Caco-2 (cell line): Measurements from ENCODE around the gene LYPD4. TPM values are rescaled to one million over a fixed set of nuclear protein-coding genes. Genes with fewer than 3 reads are reported as not detected.
"Not testable (repeated sequence)": the region's sequence is repeated elsewhere in the genome, so short reads cannot be mapped to it uniquely, and the experiment has no call there.

Experiments used
- BruUV-seq: library from RNA; stranded (reverse); fragments of 400-500 nt; replicated peaks from 2 replicates; lab custom pipeline; 2021; lab: Mats Ljungman, UMichigan
- CTCF ChIA-PET: fragments of 300-600 bp; sonication (Branson Sonifier 250); formaldehyde crosslinking; loops from one replicate; lab custom pipeline; 2022; ENCODE audit warnings: antibody characterized with exemption; lab: Charles Lee
- POLR2A ChIA-PET: fragments of 300-600 bp; sonication (Branson Sonifier 250); formaldehyde crosslinking; loops from one replicate; lab custom pipeline; 2022; ENCODE audit warnings: antibody characterized with exemption; lab: Charles Lee
- DNase-seq, 2 experiments: peaks; one replicate each; pipeline versions ENCODE4 v3.0.0 to v3.0.0-alpha.2; 2020 to 2022
- H3K27me3 ChIP-seq: replicated peaks from 2 replicates; pipeline ENCODE4 v1.6.0; 2011; ENCODE audit warnings: low read length; ENCODE audit not compliant: control insufficient read depth, insufficient read depth
- H3K36me3 ChIP-seq: 2 replicates; pipeline ENCODE4 v1.5.1; 2011; ENCODE audit warnings: low read length; ENCODE audit not compliant: control insufficient read depth, insufficient read depth
- H3K4me1 ChIP-seq: fragments of 250-450 bp; sonication (Bioruptor Pico); 2 replicates; pipeline ENCODE4 v1.5.1; 2020; ENCODE audit warnings: mild to moderate bottlenecking
- H3K4me3 ChIP-seq: 2 replicates; pipeline ENCODE4 v1.5.1; 2011; ENCODE audit warnings: low read depth, mild to moderate bottlenecking, control low read depth, low read length
- H3K9me3 ChIP-seq: fragments of 250-450 bp; sonication (Bioruptor Pico); 2 replicates; pipeline ENCODE4 v1.5.1; 2020; ENCODE audit warnings: mild to moderate bottlenecking, moderate library complexity
- H3K27ac Mint-ChIP-seq: one replicate; pipeline ENCODE4 v1.8.0; 2022; ENCODE audit warnings: mixed read lengths; ENCODE audit not compliant: unreplicated experiment
- H3K27me3 Mint-ChIP-seq: one replicate; pipeline ENCODE4 v1.8.0; 2022; ENCODE audit warnings: mixed read lengths; ENCODE audit not compliant: insufficient read depth, unreplicated experiment
- H3K36me3 Mint-ChIP-seq: one replicate; pipeline ENCODE4 v1.8.0; 2022; ENCODE audit warnings: mild to moderate bottlenecking, mixed read lengths; ENCODE audit not compliant: insufficient read depth, unreplicated experiment
- H3K4me1 Mint-ChIP-seq: one replicate; pipeline ENCODE4 v1.8.0; 2022; ENCODE audit warnings: low read depth, mixed read lengths; ENCODE audit not compliant: unreplicated experiment
- H3K4me3 Mint-ChIP-seq: one replicate; pipeline ENCODE4 v1.8.0; 2022; ENCODE audit warnings: mild to moderate bottlenecking, moderate library complexity, mixed read lengths; ENCODE audit not compliant: unreplicated experiment
- H3K9me3 Mint-ChIP-seq: one replicate; pipeline ENCODE4 v1.8.0; 2022; ENCODE audit warnings: mixed read lengths; ENCODE audit not compliant: unreplicated experiment
- intact Hi-C: fragments of 100-400 bp; cut with micrococcal nuclease; formaldehyde crosslinking; loops from one replicate; pipeline ENCODE4 v1.10.0; 2022; ENCODE audit not compliant: unreplicated experiment
- total RNA-seq: library from RNA; stranded (reverse); gene quantifications from 2 replicates; pipeline ENCODE4 v1.2.3, GENCODE V29; 2022
- TF ChIP-seq, protein P1 (sequence below), 2 experiments: fragments of 200-600 bp in 1 of 2; IDR thresholded peaks; 1 replicate in 1 of 2; 2 replicates in 1 of 2; pipeline versions ENCODE4 v1.5.1 to v1.8.0; 2011 to 2022; ENCODE audit warnings: antibody characterized with exemption in 1 of 2, control low read depth in 1 of 2, inconsistent platforms in 1 of 2, low read depth in 1 of 2, low read length in 1 of 2, mild to moderate bottlenecking in 1 of 2, moderate library complexity in 1 of 2; ENCODE audit not compliant: insufficient read depth in 1 of 2, severe bottlenecking in 1 of 2, unreplicated experiment in 1 of 2

The LYPD4 gene
- total RNA-seq, 1 experiment from 2014 or later = not detected

DNA sequence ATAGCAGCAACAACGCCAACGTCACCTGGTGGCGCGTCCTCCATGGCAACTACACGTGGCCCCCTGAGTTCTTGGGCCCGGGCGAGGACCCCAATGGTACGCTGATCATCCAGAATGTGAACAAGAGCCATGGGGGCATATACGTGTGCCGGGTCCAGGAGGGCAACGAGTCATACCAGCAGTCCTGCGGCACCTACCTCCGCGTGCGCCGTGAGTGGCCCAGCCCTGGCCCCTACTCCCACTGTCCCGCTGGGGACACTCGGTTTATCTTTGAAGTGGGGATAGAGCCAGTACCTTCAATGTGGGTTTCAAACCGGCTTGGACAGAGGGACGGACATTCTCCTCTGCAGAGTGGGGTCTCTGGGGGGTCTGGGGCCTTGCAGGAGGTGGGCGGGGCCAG is 34.6 kb upstream of the LYPD4 start:
- H3K27me3 Mint-ChIP-seq = peaks cover 3% of the 10 kb centered on the region
- TF ChIP-seq, protein P1, sequence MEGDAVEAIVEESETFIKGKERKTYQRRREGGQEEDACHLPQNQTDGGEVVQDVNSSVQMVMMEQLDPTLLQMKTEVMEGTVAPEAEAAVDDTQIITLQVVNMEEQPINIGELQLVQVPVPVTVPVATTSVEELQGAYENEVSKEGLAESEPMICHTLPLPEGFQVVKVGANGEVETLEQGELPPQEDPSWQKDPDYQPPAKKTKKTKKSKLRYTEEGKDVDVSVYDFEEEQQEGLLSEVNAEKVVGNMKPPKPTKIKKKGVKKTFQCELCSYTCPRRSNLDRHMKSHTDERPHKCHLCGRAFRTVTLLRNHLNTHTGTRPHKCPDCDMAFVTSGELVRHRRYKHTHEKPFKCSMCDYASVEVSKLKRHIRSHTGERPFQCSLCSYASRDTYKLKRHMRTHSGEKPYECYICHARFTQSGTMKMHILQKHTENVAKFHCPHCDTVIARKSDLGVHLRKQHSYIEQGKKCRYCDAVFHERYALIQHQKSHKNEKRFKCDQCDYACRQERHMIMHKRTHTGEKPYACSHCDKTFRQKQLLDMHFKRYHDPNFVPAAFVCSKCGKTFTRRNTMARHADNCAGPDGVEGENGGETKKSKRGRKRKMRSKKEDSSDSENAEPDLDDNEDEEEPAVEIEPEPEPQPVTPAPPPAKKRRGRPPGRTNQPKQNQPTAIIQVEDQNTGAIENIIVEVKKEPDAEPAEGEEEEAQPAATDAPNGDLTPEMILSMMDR (IDR thresholded peaks at IDR 0.05; ENCODE audit: insufficient read depth in 1 of 2, low read depth in 1 of 2, low read length in 1 of 2, severe bottlenecking in 1 of 2, unreplicated experiment in 1 of 2) = no peak
- BruUV-seq = no TSS peak

DNA sequence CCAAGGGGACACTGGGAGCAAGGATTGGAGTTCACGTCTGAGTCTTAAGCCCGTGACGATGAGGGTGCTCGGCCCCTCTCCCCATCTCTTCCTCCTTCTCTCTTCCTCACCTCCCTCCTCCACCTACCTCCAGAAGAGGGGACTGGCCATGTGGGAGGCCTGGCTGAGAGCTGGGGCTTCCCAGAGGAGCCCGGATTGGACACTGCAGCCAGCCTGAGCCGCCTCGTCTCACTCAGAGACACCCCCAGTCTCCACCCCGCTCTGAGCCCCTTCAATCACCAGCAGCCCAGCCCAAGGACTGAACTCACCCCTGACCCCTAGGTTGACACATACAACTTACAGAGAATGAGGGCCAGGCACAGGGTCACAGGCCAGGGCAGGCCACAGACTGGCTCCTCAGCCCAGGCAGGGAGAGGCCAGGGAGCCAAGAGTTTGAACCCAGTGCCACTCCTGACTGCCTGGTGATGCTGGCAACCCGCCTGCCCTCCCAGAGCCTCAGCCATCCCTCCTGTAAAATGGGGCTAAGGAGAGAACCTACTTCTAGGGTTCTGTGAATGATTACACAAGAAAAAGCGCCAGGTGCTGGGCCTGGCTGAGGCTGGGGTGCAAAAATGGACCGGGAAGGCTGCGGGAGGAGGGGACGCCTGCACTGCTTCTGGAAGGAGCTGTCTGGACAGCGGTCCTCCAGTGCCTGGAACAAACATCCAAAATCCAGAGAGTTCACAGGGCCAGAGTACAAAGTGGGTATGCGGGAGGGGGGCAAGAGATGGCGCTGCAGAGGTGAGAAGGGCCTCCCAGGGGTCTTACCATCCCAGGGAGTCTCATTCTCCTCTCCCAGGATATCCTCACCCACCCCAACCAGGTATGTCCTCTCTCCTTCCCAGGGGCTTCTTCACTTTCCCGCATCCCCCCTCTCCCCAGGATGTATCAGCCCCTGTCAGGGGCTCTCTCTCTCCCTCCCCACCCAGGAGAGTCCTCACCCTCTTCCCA is 33.7 kb upstream of the LYPD4 start:
- peaks cover 8% of the 10 kb centered on the region for H3K4me1 Mint-ChIP-seq
- Histone ChIP-seq H3K36me3 (no peaks in the 10 kb centered on the region), H3K9me3 (no peaks in the 10 kb centered on the region), H3K27me3 (no peaks in the 10 kb centered on the region), H3K4me1 (no peaks in the 10 kb centered on the region), H3K4me3 (no peak overlapping the region)
- H3K27ac Mint-ChIP-seq = no peak overlapping the region
- DNase-seq = no peak
- TF ChIP-seq, protein P1 (IDR thresholded peaks at IDR 0.05; ENCODE audit: insufficient read depth in 1 of 2, low read depth in 1 of 2, low read length in 1 of 2, severe bottlenecking in 1 of 2, unreplicated experiment in 1 of 2) = no peak
- intact Hi-C loops = no loop called here
- H3K4me3 Mint-ChIP-seq = no peak overlapping the region
- ChIA-PET POLR2A (no interaction called here), CTCF (no interaction called here)
- no peaks in the 10 kb centered on the region for H3K9me3 Mint-ChIP-seq
- no TSS peak for BruUV-seq
- peaks cover 3% of the 10 kb centered on the region for H3K27me3 Mint-ChIP-seq
- H3K36me3 Mint-ChIP-seq = peaks cover 12% of the 10 kb centered on the region

More for the DNA sequence above, 34.6 kb upstream of the LYPD4 start:
- CTCF ChIA-PET = no interaction called here
- peaks cover 7% of the 10 kb centered on the region for H3K36me3 Mint-ChIP-seq
- H3K9me3 ChIP-seq = no peaks in the 10 kb centered on the region
- no peaks in the 10 kb centered on the region for H3K9me3 Mint-ChIP-seq
- no peak overlapping the region for H3K27ac Mint-ChIP-seq
- H3K27me3 ChIP-seq = no peaks in the 10 kb centered on the region
- POLR2A ChIA-PET = no interaction called here
- no peaks in the 10 kb centered on the region for H3K36me3 ChIP-seq
- intact Hi-C loops = no loop called here
- no peaks in the 10 kb centered on the region for H3K4me1 ChIP-seq
- H3K4me3 ChIP-seq = no peak overlapping the region
- H3K4me1 Mint-ChIP-seq = peaks cover 8% of the 10 kb centered on the region
- no peak for DNase-seq
- no peak overlapping the region for H3K4me3 Mint-ChIP-seq

DNA sequence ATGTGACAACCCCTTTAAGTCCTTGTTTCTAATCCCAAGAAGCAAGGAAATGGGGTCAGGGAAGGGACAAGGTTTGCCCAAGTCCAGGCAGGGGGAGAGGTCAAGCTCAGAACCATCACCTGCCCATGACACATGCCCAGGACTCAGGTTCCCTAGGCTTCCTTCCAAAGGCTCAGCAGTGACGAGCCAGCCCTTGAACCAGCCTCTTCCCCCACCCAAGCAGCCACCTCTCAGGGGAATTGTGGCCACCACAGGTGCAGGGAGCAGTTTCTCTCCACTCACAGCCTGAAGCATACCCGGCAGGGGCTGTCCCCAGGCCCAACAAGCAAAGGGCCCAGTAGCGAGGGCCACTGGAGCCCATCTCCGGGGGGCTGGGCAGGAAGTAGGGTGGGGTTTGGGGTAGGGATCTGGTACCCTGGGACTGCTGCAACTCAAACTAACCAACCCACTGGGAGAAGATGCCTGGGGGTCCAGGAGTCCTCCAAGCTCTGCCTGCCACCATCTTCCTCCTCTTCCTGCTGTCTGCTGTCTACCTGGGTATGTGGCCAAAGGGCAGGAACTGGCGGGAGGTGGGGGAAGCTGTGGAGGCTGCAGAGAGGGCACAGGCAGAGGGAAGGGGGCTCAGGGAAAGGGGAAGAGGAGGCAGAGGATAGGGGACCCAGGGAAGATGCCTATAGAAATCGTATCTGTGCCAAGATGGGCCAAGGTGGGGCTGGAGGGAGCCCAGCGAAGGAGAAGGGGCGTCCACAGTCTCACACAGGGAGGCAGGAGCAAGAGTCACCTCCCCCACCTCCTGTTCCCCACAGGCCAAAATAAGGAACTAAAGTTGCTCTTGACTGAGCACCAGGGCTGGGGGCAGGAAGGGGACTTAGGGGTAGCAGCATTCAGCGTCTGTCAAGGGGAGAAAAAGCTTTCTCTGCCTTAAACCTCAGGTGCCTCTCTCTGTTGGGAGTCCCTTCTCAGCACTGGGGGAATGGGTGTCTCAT is 32.7 kb upstream of the LYPD4 start, which contains the start of gene CD79A:
Gene CD79A (plus strand): TSS at position 433 of the 986 bp plus-strand sequence. CDS start 26 bp downstream, at position 459.
- Mint-ChIP-seq H3K4me3 (no peak within 1 kb of the TSS), H3K27me3 (no peaks in the 10 kb centered on the region), H3K27ac (no peak within 1 kb of the TSS), H3K9me3 (no peaks in the 10 kb centered on the region), H3K4me1 (peaks cover 5% of the 10 kb centered on the region), H3K36me3 (peaks cover 23% of the 10 kb centered on the region)
- Histone ChIP-seq H3K4me1 (no peaks in the 10 kb centered on the region), H3K36me3 (no peaks in the 10 kb centered on the region), H3K9me3 (no peaks in the 10 kb centered on the region), H3K27me3 (no peaks in the 10 kb centered on the region), H3K4me3 (no peak within 1 kb of the TSS)
- DNase-seq = no peak
- intact Hi-C loops = no loop called here
- ChIA-PET POLR2A (no interaction called here), CTCF (interaction anchor here (1.2 kb wide), 1 partner anchor 11 kb away, joined by 6 read pairs; no protein-coding TSS in a partner anchor)
- TF ChIP-seq, protein P1 (IDR thresholded peaks at IDR 0.05; ENCODE audit: insufficient read depth in 1 of 2, low read depth in 1 of 2, low read length in 1 of 2, severe bottlenecking in 1 of 2, unreplicated experiment in 1 of 2) = no peak
- BruUV-seq = no TSS peak

DNA sequence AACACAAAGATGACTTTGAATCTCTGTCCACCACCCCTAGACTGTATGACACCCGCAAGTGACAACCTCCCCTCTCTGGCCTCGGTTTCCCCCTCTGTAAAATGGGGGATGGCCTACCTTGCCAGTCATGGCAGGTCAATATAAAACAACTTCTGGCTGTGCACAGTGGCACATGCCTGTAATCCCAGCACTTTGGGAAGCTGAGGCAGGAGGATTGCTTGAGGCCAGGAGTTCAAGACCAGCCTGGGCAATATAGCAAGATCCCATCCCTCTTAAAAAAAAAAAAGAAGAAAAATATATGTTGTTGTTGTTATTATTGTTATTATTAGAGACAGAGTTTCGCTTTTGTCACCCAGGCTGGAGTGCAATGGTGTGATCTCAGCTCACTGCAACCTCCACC is 31.5 kb upstream of the LYPD4 start:
- H3K9me3 ChIP-seq, H3K27me3 Mint-ChIP-seq, H3K27ac Mint-ChIP-seq, H3K36me3 ChIP-seq, H3K27me3 ChIP-seq, H3K4me1 ChIP-seq, H3K4me3 ChIP-seq, BruUV-seq, DNase-seq, H3K9me3 Mint-ChIP-seq, H3K4me3 Mint-ChIP-seq, intact Hi-C loops, H3K4me1 Mint-ChIP-seq: not testable (repeated sequence)
- H3K36me3 Mint-ChIP-seq = peaks cover 35% of the 10 kb centered on the region
- POLR2A ChIA-PET = interaction anchor here (2.1 kb wide), 1 partner anchor 16 kb away, joined by 7 read pairs; the partner anchor contains the start of gene RPS19
- CTCF ChIA-PET = interaction anchor here (0.6 to 1.2 kb wide), 5 partner anchors 8 to 396 kb away, joined by 3 to 8 read pairs (median 5); no protein-coding TSS in a partner anchor
